Bone marrow (tissue), 2 donors: ENCODE measurements around the gene LDB3.

Experiments used
- DNase-seq, 2 donors: peaks; one replicate each; lab custom pipeline; 2025; lab: John Stamatoyannopoulos, UW

LDB3 gene

GRCh38 chr10:86706401-86706841 is 38.1 kb downstream of the LDB3 start:
- DNase-seq, result no peak

- no peak for DNase-seq
Observed at GRCh38 chr10:86706977-86707376, 38.7 kb downstream of the LDB3 start.

GRCh38 chr10:86707505-86707904 is 39.2 kb downstream of the LDB3 start:
- no peak for DNase-seq

- no peak for DNase-seq
Observed at GRCh38 chr10:86708068-86708782, 39.9 kb downstream of the LDB3 start.

GRCh38 chr10:86708783-86709380 is 40.6 kb downstream of the LDB3 start:
- no peak for DNase-seq

- no peak for DNase-seq
Observed at GRCh38 chr10:86709396-86710185, 41.3 kb downstream of the LDB3 start.

GRCh38 chr10:86710987-86711512 is 42.7 kb downstream of the LDB3 start:
- peak; percentile 11 to 52 for DNase-seq

- DNase-seq, result peak in 1 of 2 donors; percentile 35
Observed at GRCh38 chr10:86711513-86712316, 43.4 kb downstream of the LDB3 start.

GRCh38 chr10:86712317-86712707 is 44.0 kb downstream of the LDB3 start:
- DNase-seq, result no peak

- DNase-seq, result no peak
Observed at GRCh38 chr10:86715156-86715795, 47.0 kb downstream of the LDB3 start.

- DNase-seq, result no peak
Observed at GRCh38 chr10:86715836-86716235, 47.5 kb downstream of the LDB3 start.

- DNase-seq, result no peak
Observed at GRCh38 chr10:86716466-86716865, 48.2 kb downstream of the LDB3 start.

GRCh38 chr10:86718556-86718955 is 50.2 kb downstream of the LDB3 start:
- DNase-seq, result no peak

- no peak for DNase-seq
Observed at GRCh38 chr10:86721232-86721631, 52.9 kb downstream of the LDB3 start.

- DNase-seq, result no peak
Observed at GRCh38 chr10:86723009-86723408, 54.7 kb downstream of the LDB3 start.

GRCh38 chr10:86724445-86724844 is 56.1 kb downstream of the LDB3 start:
- DNase-seq, result no peak

GRCh38 chr10:86725980-86726676 is 57.8 kb downstream of the LDB3 start:
- DNase-seq, result no peak

GRCh38 chr10:86726677-86726999 is 58.3 kb downstream of the LDB3 start:
- DNase-seq, result no peak

GRCh38 chr10:86727470-86727869 is 59.2 kb downstream of the LDB3 start:
- no peak for DNase-seq

GRCh38 chr10:86728056-86728455 is 59.7 kb downstream of the LDB3 start:
- no peak for DNase-seq

GRCh38 chr10:86729677-86730076 is 61.4 kb downstream of the LDB3 start:
- DNase-seq, result no peak
